Stimulated activated naive B cell treated with anti-CD40 and anti-IgM and Interleukin-4, amounts not matched to agents 10 μg/mL and 1 μg/mL and 100 μg/mL, for 72 hours (primary cell): ENCODE data around the gene ENOX1.

ENCODE experiments used
- ATAC-seq, 2 donors: fragments of 150-1000 bp; cut with Tn5 transposase; replicated peaks; 2 replicates each; pipeline ENCODE4 v1.10.0; 2021; ENCODE audit warnings: moderate library complexity in 1 of 2
- DNase-seq: peaks from one replicate; pipeline ENCODE4 v3.0.0; 2021
- H3K27ac Mint-ChIP-seq: one replicate; pipeline ENCODE4 v1.8.0; 2022; ENCODE audit warnings: mild to moderate bottlenecking, mixed read lengths
- H3K27me3 Mint-ChIP-seq, 2 donors: one replicate each; pipeline ENCODE4 v1.8.0; 2022; ENCODE audit warnings: mixed read lengths in 2 of 2
- H3K36me3 Mint-ChIP-seq, 2 donors: one replicate each; pipeline ENCODE4 v1.8.0; 2022; ENCODE audit warnings: mixed read lengths in 2 of 2, mild to moderate bottlenecking in 1 of 2
- H3K4me1 Mint-ChIP-seq, 2 donors: one replicate each; pipeline ENCODE4 v1.8.0; 2022; ENCODE audit warnings: mixed read lengths in 2 of 2, mild to moderate bottlenecking in 1 of 2
- H3K4me3 Mint-ChIP-seq, 2 donors: one replicate each; pipeline ENCODE4 v1.8.0; 2022; ENCODE audit warnings: mild to moderate bottlenecking in 2 of 2, mixed read lengths in 2 of 2, moderate library complexity in 1 of 2
- H3K9me3 Mint-ChIP-seq, 2 donors: one replicate each; pipeline ENCODE4 v1.8.0; 2022; ENCODE audit warnings: mixed read lengths in 2 of 2, mild to moderate bottlenecking in 1 of 2

Gene ENOX1

DNA sequence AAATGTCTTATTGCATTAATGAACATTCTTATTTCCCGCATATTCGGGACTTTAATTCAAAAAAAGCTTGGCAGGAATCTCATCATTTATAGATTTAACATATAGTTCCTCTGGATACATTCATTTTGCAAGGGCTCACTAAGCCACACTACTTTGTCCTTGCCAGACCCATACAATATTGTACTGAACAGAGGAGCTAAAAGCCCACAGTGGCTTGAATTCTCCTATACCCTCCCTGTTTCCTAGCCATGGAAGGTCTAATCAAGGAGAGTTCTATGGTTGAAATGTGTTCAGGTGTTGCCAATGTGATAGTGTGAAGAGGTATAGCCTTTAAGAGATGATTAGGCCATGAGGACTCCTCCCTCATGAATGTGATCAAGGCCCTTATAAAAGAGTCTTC, 298.9 kb downstream of the ENOX1 start:
- ATAC-seq (no peak), DNase-seq (no peak)
- no peak overlapping the region for H3K4me3 Mint-ChIP-seq
- no peaks in the 10 kb centered on the region for H3K27me3 Mint-ChIP-seq
- H3K36me3 Mint-ChIP-seq = no peaks in the 10 kb centered on the region
- H3K4me1 Mint-ChIP-seq = no peaks in the 10 kb centered on the region
- peaks cover 0 to 1% of the 10 kb centered on the region in 2 donors for H3K9me3 Mint-ChIP-seq
- no peak overlapping the region for H3K27ac Mint-ChIP-seq

GRCh38 chr13:43487461-43487860, 299.3 kb downstream of the ENOX1 start:
- H3K4me3 Mint-ChIP-seq = no peak overlapping the region
- no peak for ATAC-seq
- peaks cover 0 to 1% of the 10 kb centered on the region in 2 donors for H3K9me3 Mint-ChIP-seq
- H3K36me3 Mint-ChIP-seq = no peaks in the 10 kb centered on the region
- no peak overlapping the region for H3K27ac Mint-ChIP-seq
- no peaks in the 10 kb centered on the region for H3K4me1 Mint-ChIP-seq
- no peak for DNase-seq
- no peaks in the 10 kb centered on the region for H3K27me3 Mint-ChIP-seq

- H3K36me3 Mint-ChIP-seq = no peaks in the 10 kb centered on the region
- H3K27me3 Mint-ChIP-seq = no peaks in the 10 kb centered on the region
- no peak for ATAC-seq
- H3K4me3 Mint-ChIP-seq = no peak overlapping the region
- H3K9me3 Mint-ChIP-seq = no peaks in the 10 kb centered on the region
- DNase-seq = no peak
- H3K27ac Mint-ChIP-seq = no peak overlapping the region
- no peaks in the 10 kb centered on the region for H3K4me1 Mint-ChIP-seq
Measured at GRCh38 chr13:43484432-43485225, 302.1 kb downstream of the ENOX1 start.

DNA sequence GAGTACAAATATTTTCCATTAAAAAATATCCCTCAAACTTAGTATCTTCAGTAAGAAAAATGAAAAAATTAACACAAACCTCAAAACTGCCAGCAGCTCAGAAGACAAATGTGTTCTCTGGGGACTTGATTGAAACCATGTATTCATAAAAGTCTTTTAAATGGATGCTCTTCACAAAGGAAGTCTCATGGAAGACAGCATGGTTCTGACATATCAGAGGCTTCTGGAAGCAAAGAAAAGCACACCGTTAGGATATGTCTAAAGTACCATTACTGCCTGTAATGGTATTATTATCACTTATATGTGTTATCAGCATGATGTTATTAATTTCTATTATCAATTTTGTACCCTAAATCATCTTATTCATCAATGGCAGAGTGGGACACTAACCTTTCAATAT, 302.8 kb downstream of the ENOX1 start:
- no peaks in the 10 kb centered on the region for H3K9me3 Mint-ChIP-seq
- H3K4me3 Mint-ChIP-seq = no peak overlapping the region
- no peak overlapping the region for H3K27ac Mint-ChIP-seq
- ATAC-seq = no peak
- no peaks in the 10 kb centered on the region for H3K27me3 Mint-ChIP-seq
- no peak for DNase-seq
- no peaks in the 10 kb centered on the region for H3K4me1 Mint-ChIP-seq
- no peaks in the 10 kb centered on the region for H3K36me3 Mint-ChIP-seq

DNA sequence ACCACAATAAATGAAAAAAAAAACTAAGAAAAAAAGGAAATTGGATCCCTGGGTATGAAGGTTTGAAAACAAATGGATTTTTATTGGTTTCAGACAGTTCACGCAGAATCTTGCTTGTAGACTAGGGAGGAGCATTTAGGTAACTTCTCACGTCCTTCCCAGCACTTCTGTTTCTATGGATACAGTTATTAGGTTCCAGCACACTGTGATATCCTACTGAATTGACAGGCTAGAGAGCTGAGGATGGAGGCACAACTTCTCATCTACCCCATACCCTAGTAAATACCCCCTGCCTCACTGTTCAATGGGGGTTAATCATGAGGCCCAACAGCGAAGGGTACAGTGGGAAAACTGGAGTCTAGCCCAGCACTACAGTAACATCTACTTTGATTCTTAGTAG, 304.1 kb downstream of the ENOX1 start:
- no peaks in the 10 kb centered on the region for H3K27me3 Mint-ChIP-seq
- no peak for DNase-seq
- no peak overlapping the region for H3K4me3 Mint-ChIP-seq
- H3K27ac Mint-ChIP-seq = no peak overlapping the region
- ATAC-seq = no peak
- no peaks in the 10 kb centered on the region for H3K36me3 Mint-ChIP-seq
- H3K9me3 Mint-ChIP-seq = no peaks in the 10 kb centered on the region
- no peaks in the 10 kb centered on the region for H3K4me1 Mint-ChIP-seq

DNA sequence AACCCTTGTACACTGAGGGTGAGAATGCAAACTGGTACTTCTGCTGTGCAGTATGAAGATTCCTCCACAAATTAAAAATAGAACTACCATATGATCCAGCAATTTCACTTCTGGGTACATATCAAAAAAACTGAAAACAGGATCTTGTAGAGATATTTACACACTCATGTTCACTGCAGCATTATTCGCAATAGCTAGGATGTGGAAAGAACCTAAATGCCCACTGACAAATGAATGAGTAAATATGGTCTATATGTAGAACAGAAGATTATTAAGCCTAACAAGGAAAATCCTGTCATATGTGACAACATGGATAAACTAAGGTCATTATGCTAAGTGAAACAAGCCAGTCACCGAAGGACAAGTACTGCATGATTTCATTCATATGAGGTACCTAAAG, 304.7 kb downstream of the ENOX1 start:
- H3K36me3 Mint-ChIP-seq = no peaks in the 10 kb centered on the region
- H3K27ac Mint-ChIP-seq = no peak overlapping the region
- no peaks in the 10 kb centered on the region for H3K27me3 Mint-ChIP-seq
- ATAC-seq = no peak
- DNase-seq = no peak
- H3K9me3 Mint-ChIP-seq = no peaks in the 10 kb centered on the region
- no peak overlapping the region for H3K4me3 Mint-ChIP-seq
- H3K4me1 Mint-ChIP-seq = no peaks in the 10 kb centered on the region

DNA sequence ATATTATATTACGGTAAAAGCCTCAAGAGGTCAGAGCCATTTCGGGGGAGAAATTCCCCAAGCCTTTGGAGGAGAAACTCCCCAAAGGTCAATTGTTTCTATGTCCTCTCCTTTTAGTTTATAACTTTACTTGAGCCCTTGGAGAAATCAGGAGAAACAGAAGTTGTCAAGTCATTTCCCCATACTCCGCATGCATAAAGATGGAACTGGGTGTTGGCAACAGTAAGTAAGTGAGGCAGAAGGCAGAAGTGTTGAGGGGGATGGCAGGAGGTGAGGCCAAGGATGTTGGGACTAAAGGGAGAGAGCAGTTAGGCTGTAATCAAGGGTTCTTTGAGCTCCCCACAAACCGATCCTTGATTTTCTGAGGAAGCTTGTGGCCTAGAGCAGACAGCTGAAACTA, 307.9 kb downstream of the ENOX1 start:
- Mint-ChIP-seq H3K27me3 (no peaks in the 10 kb centered on the region), H3K4me1 (no peaks in the 10 kb centered on the region), H3K4me3 (no peak overlapping the region), H3K36me3 (no peaks in the 10 kb centered on the region), H3K27ac (no peak overlapping the region), H3K9me3 (no peaks in the 10 kb centered on the region)
- ATAC-seq (no peak), DNase-seq (no peak)

- H3K27ac Mint-ChIP-seq = no peak overlapping the region
- DNase-seq = no peak
- no peak overlapping the region for H3K4me3 Mint-ChIP-seq
- H3K36me3 Mint-ChIP-seq = no peaks in the 10 kb centered on the region
- H3K4me1 Mint-ChIP-seq = no peaks in the 10 kb centered on the region
- no peaks in the 10 kb centered on the region for H3K27me3 Mint-ChIP-seq
- no peak for ATAC-seq
- no peaks in the 10 kb centered on the region for H3K9me3 Mint-ChIP-seq
Measured at GRCh38 chr13:43478211-43478610, 308.6 kb downstream of the ENOX1 start.

DNA sequence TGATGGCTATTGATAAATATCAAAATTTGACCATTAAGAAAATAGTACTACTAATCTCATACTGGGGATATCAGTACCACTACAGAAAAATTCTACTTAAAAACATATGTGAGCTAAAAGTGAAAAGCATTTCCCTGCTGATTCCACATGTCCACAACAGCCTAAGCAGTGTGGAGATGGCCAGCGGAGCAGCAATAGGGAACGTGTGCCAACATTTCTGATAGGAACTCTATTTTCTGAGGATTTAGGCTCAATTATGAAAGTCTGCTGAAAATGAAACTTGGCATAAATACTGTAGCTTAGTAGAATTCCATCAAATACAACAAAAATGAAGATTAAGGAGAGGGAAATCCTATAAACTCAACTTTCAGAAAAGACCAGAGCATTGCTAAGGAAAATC, 311.6 kb downstream of the ENOX1 start:
- Mint-ChIP-seq H3K36me3 (no peaks in the 10 kb centered on the region), H3K4me1 (no peaks in the 10 kb centered on the region), H3K9me3 (no peaks in the 10 kb centered on the region), H3K27me3 (no peaks in the 10 kb centered on the region), H3K27ac (no peak overlapping the region), H3K4me3 (no peak overlapping the region)
- ATAC-seq (no peak), DNase-seq (no peak)

DNA sequence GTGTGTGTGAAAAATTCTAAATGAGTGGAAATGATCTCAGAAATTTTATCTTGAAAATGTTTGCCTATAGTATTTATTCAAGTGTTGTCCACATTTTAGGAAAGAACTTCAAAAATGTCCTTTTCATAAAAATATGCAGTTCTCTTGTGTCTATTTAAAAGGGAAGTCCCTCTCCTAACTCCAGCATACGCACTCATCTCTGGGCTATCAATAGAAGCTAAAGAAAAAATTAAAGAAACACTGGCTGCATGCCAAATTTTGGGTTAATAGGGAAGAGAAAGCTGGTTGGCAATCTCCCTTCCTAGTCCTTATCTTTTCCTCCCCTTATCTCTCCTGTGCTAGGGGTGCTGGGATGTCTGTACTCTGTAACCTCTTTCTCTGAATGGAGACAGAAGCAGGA, 313.3 kb downstream of the ENOX1 start:
- no peak overlapping the region for H3K4me3 Mint-ChIP-seq
- DNase-seq (no peak), ATAC-seq (no peak)
- no peaks in the 10 kb centered on the region for H3K4me1 Mint-ChIP-seq
- no peaks in the 10 kb centered on the region for H3K9me3 Mint-ChIP-seq
- no peaks in the 10 kb centered on the region for H3K36me3 Mint-ChIP-seq
- H3K27me3 Mint-ChIP-seq = no peaks in the 10 kb centered on the region
- H3K27ac Mint-ChIP-seq = no peak overlapping the region

- H3K4me1 Mint-ChIP-seq = no peaks in the 10 kb centered on the region
- no peaks in the 10 kb centered on the region for H3K27me3 Mint-ChIP-seq
- ATAC-seq = no peak
- H3K9me3 Mint-ChIP-seq = no peaks in the 10 kb centered on the region
- H3K4me3 Mint-ChIP-seq = no peak overlapping the region
- no peaks in the 10 kb centered on the region for H3K36me3 Mint-ChIP-seq
- DNase-seq = no peak
- H3K27ac Mint-ChIP-seq = no peak overlapping the region
Measured at GRCh38 chr13:43472980-43473379, 313.8 kb downstream of the ENOX1 start.

GRCh38 chr13:43472339-43472738, 314.4 kb downstream of the ENOX1 start:
- H3K9me3 Mint-ChIP-seq = no peaks in the 10 kb centered on the region
- no peak overlapping the region for H3K27ac Mint-ChIP-seq
- no peak overlapping the region for H3K4me3 Mint-ChIP-seq
- no peaks in the 10 kb centered on the region for H3K4me1 Mint-ChIP-seq
- no peaks in the 10 kb centered on the region for H3K27me3 Mint-ChIP-seq
- H3K36me3 Mint-ChIP-seq = no peaks in the 10 kb centered on the region
- ATAC-seq (no peak), DNase-seq (no peak)

GRCh38 chr13:43470610-43471009, 316.2 kb downstream of the ENOX1 start:
- no peak overlapping the region for H3K27ac Mint-ChIP-seq

DNA sequence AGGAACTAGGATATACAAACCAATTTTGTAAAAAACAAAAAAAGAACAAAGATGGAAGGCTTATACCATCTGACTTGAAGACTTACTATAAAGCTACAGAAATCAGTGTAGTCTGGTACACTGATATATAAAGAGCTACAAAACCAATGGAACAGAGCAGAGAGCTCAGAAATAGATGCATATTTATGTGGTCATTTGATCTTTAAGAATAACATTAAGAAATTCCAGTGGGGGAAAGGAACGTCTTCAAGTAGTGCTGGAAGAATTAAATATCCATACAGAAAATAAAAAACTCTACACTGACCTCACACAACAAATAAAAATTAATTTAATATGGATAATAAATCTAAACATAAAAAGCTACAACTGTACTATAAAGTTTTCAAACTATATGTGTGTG, 317.0 kb downstream of the ENOX1 start:
- Mint-ChIP-seq H3K9me3 (no peaks in the 10 kb centered on the region), H3K27me3 (no peaks in the 10 kb centered on the region), H3K36me3 (no peaks in the 10 kb centered on the region), H3K4me1 (no peaks in the 10 kb centered on the region), H3K27ac (no peak overlapping the region), H3K4me3 (no peak overlapping the region)
- ATAC-seq (no peak), DNase-seq (no peak)

More at GRCh38 chr13:43470610-43471009, 316.2 kb downstream of the ENOX1 start:
- Mint-ChIP-seq H3K4me3 (no peak overlapping the region), H3K9me3 (no peaks in the 10 kb centered on the region), H3K36me3 (no peaks in the 10 kb centered on the region), H3K4me1 (no peaks in the 10 kb centered on the region), H3K27me3 (no peaks in the 10 kb centered on the region)
- DNase-seq (no peak), ATAC-seq (no peak)

- H3K9me3 Mint-ChIP-seq = no peaks in the 10 kb centered on the region
- H3K4me1 Mint-ChIP-seq = no peaks in the 10 kb centered on the region
- no peak overlapping the region for H3K4me3 Mint-ChIP-seq
Measured at GRCh38 chr13:43464578-43465264, 322.1 kb downstream of the ENOX1 start.

More at GRCh38 chr13:43464578-43465264, 322.1 kb downstream of the ENOX1 start:
- Mint-ChIP-seq H3K36me3 (no peaks in the 10 kb centered on the region), H3K27ac (no peak overlapping the region), H3K27me3 (no peaks in the 10 kb centered on the region)
- no peak for DNase-seq
- ATAC-seq = no peak
